Astrocyte of the spinal cord (primary cell): ENCODE measurements around the gene VPS13A.

Experiments used
- DNase-seq: peaks from one replicate; pipeline ENCODE4 v3.0.0; 2011; ENCODE audit warnings: low read depth, low spot score
- H3K4me3 ChIP-seq: 2 replicates; pipeline ENCODE4 v1.5.1; 2011; ENCODE audit warnings: low read depth, mild to moderate bottlenecking, low read length, moderate library complexity
- CTCF ChIP-seq: IDR thresholded peaks from 2 replicates; pipeline ENCODE4 v1.5.1; 2012; ENCODE audit warnings: low read depth, mild to moderate bottlenecking, low read length, inconsistent platforms
- in situ Hi-C: cut with HindIII; loops from 2 replicates; pipeline ENCODE4 v1.10.0; 2017; ENCODE audit warnings: low sequenced_read_pairs

The VPS13A gene

GRCh38 chr9:77163884-77164283 lies 13.4 kb upstream of the VPS13A start:
- in situ Hi-C loops, result no loop called here
- TF ChIP-seq CTCF, result no peak
- H3K4me3 ChIP-seq, result no peak overlapping the region
- DNase-seq, result no peak

GRCh38 chr9:77166193-77166592 lies 11.1 kb upstream of the VPS13A start:
- in situ Hi-C loops, result no loop called here
- TF ChIP-seq CTCF, result no peak
- no peak for DNase-seq
- H3K4me3 ChIP-seq, result no peak overlapping the region

- no peak for TF ChIP-seq CTCF
- in situ Hi-C loops, result no loop called here
- no peak overlapping the region for H3K4me3 ChIP-seq
- DNase-seq, result no peak
These were observed 6.2 kb upstream of the VPS13A start for GRCh38 chr9:77170991-77171699.

- TF ChIP-seq CTCF, result no peak
- in situ Hi-C loops, result no loop called here
- H3K4me3 ChIP-seq, result no peak overlapping the region
- no peak for DNase-seq
These were observed 2.2 kb upstream of the VPS13A start for GRCh38 chr9:77175151-77175550.

- in situ Hi-C loops, result no loop called here
- H3K4me3 ChIP-seq, result no peak overlapping the region
- no peak for DNase-seq
- no peak for TF ChIP-seq CTCF
These were observed 1.2 kb upstream of the VPS13A start for GRCh38 chr9:77176106-77176505.

- in situ Hi-C loops, result no loop called here
- no peak for DNase-seq
- TF ChIP-seq CTCF, result no peak
- H3K4me3 ChIP-seq, result peak overlapping the region; percentile 78
These were observed 620 bp upstream of the VPS13A start for GRCh38 chr9:77176686-77177142.
